ENCODE measurements around the gene ZNF423.

The ZNF423 gene

GRCh38 chr16:49776085-49776595 lies 79.8 kb downstream of the ZNF423 start:
- H3K9me3 ChIP-seq (ENCODE audit: control insufficient read depth, insufficient read depth, low read length), result no peaks in the 10 kb centered on the region
- no peaks in the 10 kb centered on the region for H3K4me1 ChIP-seq (ENCODE audit: control insufficient read depth, low read length)
- no peaks in the 10 kb centered on the region for H3K36me3 ChIP-seq (ENCODE audit: control insufficient read depth, low read length)
- H3K27ac ChIP-seq (ENCODE audit: low read depth, low read length), result no peak overlapping the region
- H3K79me2 ChIP-seq (ENCODE audit: control insufficient read depth, low read length), result no peaks in the 10 kb centered on the region
- no peaks in the 10 kb centered on the region for H3K9me2 ChIP-seq (replicated peaks; ENCODE audit: control insufficient read depth, low read length)
- H3K4me3 ChIP-seq (ENCODE audit: low read length), result no peak overlapping the region
- no peaks in the 10 kb centered on the region for H3F3A ChIP-seq (ENCODE audit: control insufficient read depth, insufficient read depth)
- TF ChIP-seq CTCF (IDR thresholded peaks at IDR 0.05; ENCODE audit: low read depth, low read length, poor library complexity, severe bottlenecking) (no peak), EZH2phosphoT487 (IDR thresholded peaks at IDR 0.05; ENCODE audit: borderline replicate concordance, low read length) (no peak)
- H3K27me3 ChIP-seq (ENCODE audit: control insufficient read depth, low read length), result no peaks in the 10 kb centered on the region
- no peak overlapping the region for H3K4me2 ChIP-seq (ENCODE audit: low read length)
- no peaks in the 10 kb centered on the region for H4K20me1 ChIP-seq (ENCODE audit: control insufficient read depth, insufficient read depth, low read depth, low read length)

GRCh38 chr16:49775581-49775980 lies 80.3 kb downstream of the ZNF423 start:
- Histone ChIP-seq H3K36me3 (ENCODE audit: control insufficient read depth, low read length) (no peaks in the 10 kb centered on the region), H3K27ac (ENCODE audit: low read depth, low read length) (no peak overlapping the region), H3K9me2 (replicated peaks; ENCODE audit: control insufficient read depth, low read length) (no peaks in the 10 kb centered on the region), H3K9me3 (ENCODE audit: control insufficient read depth, insufficient read depth, low read length) (no peaks in the 10 kb centered on the region), H3K4me3 (ENCODE audit: low read length) (no peak overlapping the region), H3K4me1 (ENCODE audit: control insufficient read depth, low read length) (no peaks in the 10 kb centered on the region), H3K4me2 (ENCODE audit: low read length) (no peak overlapping the region), H4K20me1 (ENCODE audit: control insufficient read depth, insufficient read depth, low read depth, low read length) (no peaks in the 10 kb centered on the region), H3K27me3 (ENCODE audit: control insufficient read depth, low read length) (no peaks in the 10 kb centered on the region), H3F3A (ENCODE audit: control insufficient read depth, insufficient read depth) (no peaks in the 10 kb centered on the region), H3K79me2 (ENCODE audit: control insufficient read depth, low read length) (no peaks in the 10 kb centered on the region)
- no peak for TF ChIP-seq CTCF (IDR thresholded peaks at IDR 0.05; ENCODE audit: low read depth, low read length, poor library complexity, severe bottlenecking)

GRCh38 chr16:49775018-49775417 lies 80.9 kb downstream of the ZNF423 start:
- no peaks in the 10 kb centered on the region for H3K27me3 ChIP-seq (ENCODE audit: control insufficient read depth, low read length)
- no peaks in the 10 kb centered on the region for H3K9me2 ChIP-seq (replicated peaks; ENCODE audit: control insufficient read depth, low read length)
- no peaks in the 10 kb centered on the region for H3K36me3 ChIP-seq (ENCODE audit: control insufficient read depth, low read length)
- no peak overlapping the region for H3K27ac ChIP-seq (ENCODE audit: low read depth, low read length)
- H4K20me1 ChIP-seq (ENCODE audit: control insufficient read depth, insufficient read depth, low read depth, low read length), result no peaks in the 10 kb centered on the region
- H3K4me2 ChIP-seq (ENCODE audit: low read length), result no peak overlapping the region
- no peak overlapping the region for H3K4me3 ChIP-seq (ENCODE audit: low read length)
- H3K79me2 ChIP-seq (ENCODE audit: control insufficient read depth, low read length), result no peaks in the 10 kb centered on the region
- TF ChIP-seq EZH2phosphoT487 (IDR thresholded peaks at IDR 0.05; ENCODE audit: borderline replicate concordance, low read length) (no peak), CTCF (IDR thresholded peaks at IDR 0.05; ENCODE audit: low read depth, low read length, poor library complexity, severe bottlenecking) (no peak)
- no peaks in the 10 kb centered on the region for H3F3A ChIP-seq (ENCODE audit: control insufficient read depth, insufficient read depth)
- H3K4me1 ChIP-seq (ENCODE audit: control insufficient read depth, low read length), result no peaks in the 10 kb centered on the region
- H3K9me3 ChIP-seq (ENCODE audit: control insufficient read depth, insufficient read depth, low read length), result no peaks in the 10 kb centered on the region

Data from DOHH2 (cell line).